Motor neuron (in vitro differentiated cells): ENCODE results near the gene EGFLAM. TPM values are rescaled to one million over a fixed set of nuclear protein-coding genes. Genes with fewer than 3 reads are reported as not detected.

Source experiments
- ATAC-seq, 8 experiments: fragments of 200-7000 bp; cut with Tn5 transposase; replicated peaks in 6 of 8; 2 replicates each; pipeline ENCODE4 v1.8.0; 2021; ENCODE audit warnings: mild to moderate bottlenecking in 8 of 8, moderate library complexity in 8 of 8
- H3K27ac ChIP-seq, 2 donors: fragments of 250-450 bp; sonication (Bioruptor Pico); 2 replicates each; pipeline ENCODE4 v1.9.0; 2021; ENCODE audit warnings: antibody characterized with exemption in 2 of 2, mild to moderate bottlenecking in 2 of 2, moderate library complexity in 1 of 2
- H3K4me1 ChIP-seq, 2 donors: fragments of 250-450 bp; sonication (Bioruptor Pico); replicated peaks in 1 of 2; 2 replicates each; pipeline ENCODE4 v1.6.1; 2021; ENCODE audit warnings: antibody characterized with exemption in 2 of 2, mild to moderate bottlenecking in 2 of 2, moderate library complexity in 1 of 2
- H3K4me3 ChIP-seq, 5 donors: fragments of 250-450 bp; sonication (Bioruptor Pico); 2 replicates each; pipeline ENCODE4 v1.9.0; 2021; ENCODE audit warnings: antibody characterized with exemption in 5 of 5, mild to moderate bottlenecking in 5 of 5, moderate library complexity in 4 of 5
- WGBS, 10 experiments: fragments of 450-650 bp; shearing (Covaris generic); methylation state at CpG; one replicate each; pipeline ENCODE4 v1.0.0; 2022; 5-methylcytosine and 5-hydroxymethylcytosine counted together
- in situ Hi-C, 9 experiments: fragments of 400-800 bp; cut with MboI; loops; one replicate each; pipeline ENCODE4 v1.15.0; 2021; ENCODE audit warnings: low sequenced_read_pairs in 9 of 9, low pct_unique_long_range_greater_than_20kb in 2 of 9; ENCODE audit not compliant: unreplicated experiment in 9 of 9
- total RNA-seq, 8 experiments: library from RNA; unstranded; fragments of 300-600 nt; gene quantifications; 2 replicates each; pipeline versions ENCODE4 v1.2.3 to v1.2.4, GENCODE V29; 2022

EGFLAM gene
- total RNA-seq, 8 experiments from 2014 or later, result 0.65 to 30.2 (median 1.6) TPM

- in situ Hi-C loops, result loop anchor here in 1 of 9 experiments (25.0 kb wide), 1 partner anchor 209 kb away; no protein-coding TSS in a partner anchor
- Histone ChIP-seq H3K4me1 (peaks cover 7 to 21% of the 10 kb centered on the region in 2 donors), H3K4me3 (no peak overlapping the region), H3K27ac (no peak overlapping the region)
- peak; percentile 40 to 92 (median 72) for ATAC-seq
- 11 to 79% (median 52%) methylated on average over 2 to 6 of the region's 6 CpGs for whole genome bisulfite sequencing, 10 experiments
Observed at GRCh38 chr5:38420691-38421390, 162.5 kb downstream of the EGFLAM start.

- Histone ChIP-seq H3K27ac (no peak overlapping the region), H3K4me1 (peaks cover 7 to 21% of the 10 kb centered on the region in 2 donors), H3K4me3 (no peak overlapping the region)
- WGBS, 10 experiments, result 29 to 100% (median 77%) methylated on average over 1 of the region's 1 CpG; no CpG with 5 or more reads in 4 of the 10 experiments
- in situ Hi-C loops, result loop anchor here in 1 of 9 experiments (25.0 kb wide), 1 partner anchor 210 kb away; no protein-coding TSS in a partner anchor
- ATAC-seq, result no peak
Observed at GRCh38 chr5:38422622-38423021, 164.3 kb downstream of the EGFLAM start.

- ATAC-seq, result peak in 5 of 8 experiments; percentile 16 to 81 (median 53)
- no peak overlapping the region for H3K4me3 ChIP-seq
- peak overlapping the region in 1 of 2 donors; percentile 43 for H3K27ac ChIP-seq
- WGBS, 10 experiments, result 53 to 100% (median 63%) methylated on average over 1 to 3 of the region's 5 CpGs; no CpG with 5 or more reads in 4 of the 10 experiments
- in situ Hi-C loops, result loop anchor here in 1 of 9 experiments (25.0 kb wide), 1 partner anchor 211 kb away; no protein-coding TSS in a partner anchor
- peaks cover 7 to 21% of the 10 kb centered on the region in 2 donors for H3K4me1 ChIP-seq
Observed at GRCh38 chr5:38423276-38424147, 165.2 kb downstream of the EGFLAM start.

GRCh38 chr5:38424148-38425060 lies 166.0 kb downstream of the EGFLAM start:
- WGBS, 10 experiments, result 20 to 100% (median 65%) methylated on average over 1 to 3 of the region's 4 CpGs
- peak in 5 of 8 experiments; percentile 62 to 82 (median 67) for ATAC-seq

GRCh38 chr5:38426490-38426889 lies 168.1 kb downstream of the EGFLAM start:
- Histone ChIP-seq H3K4me1 (peaks cover 7 to 21% of the 10 kb centered on the region in 2 donors), H3K27ac (no peak overlapping the region), H3K4me3 (no peak overlapping the region)
- WGBS, 10 experiments, result 40 to 100% (median 80%) methylated on average over 1 of the region's 1 CpG; no CpG with 5 or more reads in 3 of the 10 experiments
- peak in 2 of 8 experiments; percentile 11 to 50 for ATAC-seq
- in situ Hi-C loops, result loop anchor here in 8 of 9 experiments (25.0 kb wide), 2 partner anchors 236 to 386 kb away; no protein-coding TSS in a partner anchor

More at GRCh38 chr5:38424148-38425060, 166.0 kb downstream of the EGFLAM start:
- in situ Hi-C loops, result loop anchor here in 8 of 9 experiments (25.0 kb wide), 3 partner anchors 212 to 388 kb away; no protein-coding TSS in a partner anchor
- no peak overlapping the region for H3K4me3 ChIP-seq
- peaks cover 7 to 21% of the 10 kb centered on the region in 2 donors for H3K4me1 ChIP-seq
- no peak overlapping the region for H3K27ac ChIP-seq

GRCh38 chr5:38426986-38427950 lies 168.9 kb downstream of the EGFLAM start:
- in situ Hi-C loops, result loop anchor here in 8 of 9 experiments (25.0 kb wide), 2 partner anchors 235 to 385 kb away; no protein-coding TSS in a partner anchor
- Histone ChIP-seq H3K4me1 (peaks cover 7 to 21% of the 10 kb centered on the region in 2 donors), H3K4me3 (no peak overlapping the region), H3K27ac (no peak overlapping the region)
- WGBS, 10 experiments, result 44 to 100% (median 87%) methylated on average over 2 to 7 of the region's 9 CpGs; no CpG with 5 or more reads in 1 of the 10 experiments
- ATAC-seq, result peak in 3 of 8 experiments; percentile 23 to 77 (median 74)

GRCh38 chr5:38431242-38431853 lies 173.0 kb downstream of the EGFLAM start:
- no peak overlapping the region for H3K27ac ChIP-seq
- no peak for ATAC-seq
- H3K4me1 ChIP-seq, result peaks cover 4 to 11% of the 10 kb centered on the region in 2 donors
- no peak overlapping the region for H3K4me3 ChIP-seq
- WGBS, 10 experiments, result 83 to 100% (median 100%) methylated on average over 1 of the region's 1 CpG; no CpG with 5 or more reads in 3 of the 10 experiments
- in situ Hi-C loops, result loop anchor here (10.0 to 25.0 kb wide), 3 partner anchors 231 to 383 kb away; no protein-coding TSS in a partner anchor

- Histone ChIP-seq H3K4me1 (peaks cover 4 to 11% of the 10 kb centered on the region in 2 donors), H3K27ac (no peak overlapping the region), H3K4me3 (no peak overlapping the region)
- in situ Hi-C loops, result loop anchor here (10.0 to 25.0 kb wide), 3 partner anchors 229 to 381 kb away; no protein-coding TSS in a partner anchor
- peak in 3 of 8 experiments; percentile 14 to 74 (median 57) for ATAC-seq
- 17 to 80% (median 49%) methylated on average over 1 to 5 of the region's 6 CpGs; no CpG with 5 or more reads in 1 of the 10 experiments for WGBS, 10 experiments
Observed at GRCh38 chr5:38433160-38433861, 175.0 kb downstream of the EGFLAM start.

GRCh38 chr5:38434966-38435705 lies 176.8 kb downstream of the EGFLAM start:
- 27 to 97% (median 89%) methylated on average over 2 to 5 of the region's 7 CpGs; no CpG with 5 or more reads in 3 of the 10 experiments for WGBS, 10 experiments
- peak in 1 of 8 experiments; percentile 24 for ATAC-seq
- in situ Hi-C loops, result loop anchor here (10.0 to 25.0 kb wide), 3 partner anchors 227 to 380 kb away; no protein-coding TSS in a partner anchor

More at GRCh38 chr5:38434966-38435705, 176.8 kb downstream of the EGFLAM start:
- Histone ChIP-seq H3K4me3 (no peak overlapping the region), H3K27ac (no peak overlapping the region), H3K4me1 (peaks cover 4 to 11% of the 10 kb centered on the region in 2 donors)
